Measurements from ENCODE around the gene SMIM5.

Gene SMIM5

DNA sequence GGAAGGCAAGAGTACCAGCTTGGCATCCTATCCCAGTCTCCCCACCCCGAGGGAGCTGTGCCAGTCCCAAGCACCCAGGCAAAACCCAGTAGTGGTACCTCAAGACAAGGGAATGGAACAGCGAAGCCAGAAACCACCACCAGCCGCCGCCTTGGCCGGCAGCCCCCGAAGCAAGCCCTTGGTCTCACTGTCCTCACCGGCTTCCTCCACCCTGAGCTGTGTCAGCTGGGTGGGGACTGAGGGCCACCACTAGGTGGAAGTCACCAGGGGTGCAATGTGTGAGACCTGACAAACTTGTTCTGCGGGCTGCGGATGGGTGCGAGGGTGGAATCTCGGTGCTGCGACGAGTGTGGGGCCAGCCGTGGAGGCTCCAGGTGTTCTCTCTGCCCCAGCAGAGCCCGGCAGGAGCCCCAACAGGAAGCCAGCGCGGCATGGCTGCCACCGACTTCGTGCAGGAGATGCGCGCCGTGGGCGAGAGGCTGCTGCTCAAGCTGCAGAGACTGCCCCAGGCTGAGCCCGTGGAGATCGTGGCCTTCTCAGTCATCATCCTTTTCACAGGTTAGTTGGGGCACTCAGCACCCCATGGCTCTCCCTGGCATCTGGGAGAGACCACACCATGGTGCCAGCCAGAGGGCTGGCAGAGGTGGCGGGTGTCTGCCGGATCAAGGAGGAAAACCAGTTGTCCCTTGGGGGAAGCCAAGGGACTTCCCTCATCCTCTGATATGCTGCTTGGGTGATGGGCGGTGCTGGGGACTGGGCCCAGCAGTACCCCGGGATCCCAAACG, 6.7 kb downstream of the SMIM5 start:
- TF ChIP-seq, protein P1, sequence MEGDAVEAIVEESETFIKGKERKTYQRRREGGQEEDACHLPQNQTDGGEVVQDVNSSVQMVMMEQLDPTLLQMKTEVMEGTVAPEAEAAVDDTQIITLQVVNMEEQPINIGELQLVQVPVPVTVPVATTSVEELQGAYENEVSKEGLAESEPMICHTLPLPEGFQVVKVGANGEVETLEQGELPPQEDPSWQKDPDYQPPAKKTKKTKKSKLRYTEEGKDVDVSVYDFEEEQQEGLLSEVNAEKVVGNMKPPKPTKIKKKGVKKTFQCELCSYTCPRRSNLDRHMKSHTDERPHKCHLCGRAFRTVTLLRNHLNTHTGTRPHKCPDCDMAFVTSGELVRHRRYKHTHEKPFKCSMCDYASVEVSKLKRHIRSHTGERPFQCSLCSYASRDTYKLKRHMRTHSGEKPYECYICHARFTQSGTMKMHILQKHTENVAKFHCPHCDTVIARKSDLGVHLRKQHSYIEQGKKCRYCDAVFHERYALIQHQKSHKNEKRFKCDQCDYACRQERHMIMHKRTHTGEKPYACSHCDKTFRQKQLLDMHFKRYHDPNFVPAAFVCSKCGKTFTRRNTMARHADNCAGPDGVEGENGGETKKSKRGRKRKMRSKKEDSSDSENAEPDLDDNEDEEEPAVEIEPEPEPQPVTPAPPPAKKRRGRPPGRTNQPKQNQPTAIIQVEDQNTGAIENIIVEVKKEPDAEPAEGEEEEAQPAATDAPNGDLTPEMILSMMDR (IDR thresholded peaks at IDR 0.05; ENCODE audit: control insufficient read depth, extremely low read depth, insufficient read depth) = peak; percentile 35
- H3K4me3 ChIP-seq (ENCODE audit: low read depth, low read length) = no peak overlapping the region
- no peak for DNase-seq (ENCODE audit: low read depth)

DNA sequence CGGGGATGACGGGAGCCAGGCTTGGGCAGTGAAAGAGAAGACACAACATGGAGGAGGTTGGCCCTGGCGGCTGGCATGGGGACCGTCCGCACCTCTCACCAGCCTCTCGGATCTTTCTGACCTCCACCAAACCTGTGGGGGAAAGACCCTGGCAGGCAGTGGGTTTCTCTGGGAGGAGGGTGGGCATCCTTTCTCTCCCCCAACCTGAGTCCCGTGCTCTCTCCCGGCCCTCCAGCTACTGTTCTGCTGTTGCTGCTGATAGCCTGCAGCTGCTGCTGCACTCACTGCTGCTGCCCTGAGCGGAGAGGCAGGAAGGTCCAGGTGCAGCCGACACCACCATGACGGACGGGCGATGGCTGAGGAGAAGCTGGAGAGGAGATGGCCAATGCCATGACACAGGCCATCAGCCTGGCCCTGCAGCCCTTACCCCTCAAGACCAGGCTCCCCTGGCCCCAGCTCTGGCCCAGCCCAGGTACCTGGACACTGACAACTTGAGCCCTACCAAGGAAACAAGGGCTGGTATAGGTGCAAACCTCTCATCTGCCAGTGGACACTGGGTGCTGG, 7.4 kb downstream of the SMIM5 start:
- H3K4me3 ChIP-seq (ENCODE audit: low read depth, low read length) = no peak overlapping the region
- TF ChIP-seq, protein P1 (IDR thresholded peaks at IDR 0.05; ENCODE audit: control insufficient read depth, extremely low read depth, insufficient read depth) = no peak
- no peak for DNase-seq (ENCODE audit: low read depth)

DNA sequence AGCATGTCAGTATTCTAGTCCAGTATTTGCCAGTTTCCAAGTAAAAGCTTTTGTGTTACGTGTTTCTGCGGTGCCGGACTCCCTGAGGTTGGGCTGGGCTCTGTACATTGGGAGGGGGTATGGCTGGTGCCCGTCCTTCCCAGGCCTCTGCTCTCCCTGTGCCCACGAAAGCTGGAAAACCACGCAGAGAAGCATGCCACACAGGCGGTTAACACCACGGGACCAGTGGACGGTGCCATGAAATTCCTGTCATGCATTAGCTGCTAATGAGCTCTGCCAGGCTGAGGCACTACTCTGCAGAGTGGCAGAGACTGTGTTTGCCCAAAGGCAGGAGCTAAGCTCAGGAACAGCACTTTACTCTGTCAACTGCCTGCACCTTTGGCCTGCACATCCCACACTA, 8.1 kb downstream of the SMIM5 start:
- DNase-seq (ENCODE audit: low read depth) = no peak
- TF ChIP-seq, protein P1 (IDR thresholded peaks at IDR 0.05; ENCODE audit: control insufficient read depth, extremely low read depth, insufficient read depth) = no peak
- H3K4me3 ChIP-seq (ENCODE audit: low read depth, low read length) = no peak overlapping the region

DNA sequence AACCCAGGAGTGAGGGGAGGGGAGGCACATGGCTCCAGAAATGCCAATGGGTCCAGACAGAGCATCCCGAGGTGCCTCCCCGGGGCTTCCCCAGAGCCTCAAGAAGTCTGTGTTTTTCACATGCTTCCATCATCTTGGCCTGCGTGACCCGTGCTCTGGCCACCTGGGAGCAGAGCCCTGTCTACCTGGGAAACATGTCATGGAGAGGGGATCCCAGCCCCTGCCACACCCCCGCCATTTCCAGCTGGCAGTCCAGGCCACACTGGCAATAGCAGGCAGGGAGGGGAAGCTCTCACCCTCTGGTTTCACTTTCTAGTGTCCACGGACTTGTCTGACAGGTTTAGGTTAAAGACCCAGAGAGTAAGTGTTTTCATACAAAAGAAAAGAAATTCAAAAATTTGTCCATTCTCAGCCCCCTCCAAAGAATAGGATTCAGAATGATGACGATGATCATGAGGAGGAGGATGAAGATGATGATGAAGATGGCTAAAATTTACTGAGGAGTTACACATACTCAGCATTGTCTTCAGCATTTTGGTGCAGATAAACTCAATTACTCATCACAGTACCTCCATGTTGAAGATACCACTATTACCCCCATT, 9.0 kb downstream of the SMIM5 start:
- no peak overlapping the region for H3K4me3 ChIP-seq (ENCODE audit: low read depth, low read length)
- no peak for DNase-seq (ENCODE audit: low read depth)
- TF ChIP-seq, protein P1 (IDR thresholded peaks at IDR 0.05; ENCODE audit: control insufficient read depth, extremely low read depth, insufficient read depth) = no peak

DNA sequence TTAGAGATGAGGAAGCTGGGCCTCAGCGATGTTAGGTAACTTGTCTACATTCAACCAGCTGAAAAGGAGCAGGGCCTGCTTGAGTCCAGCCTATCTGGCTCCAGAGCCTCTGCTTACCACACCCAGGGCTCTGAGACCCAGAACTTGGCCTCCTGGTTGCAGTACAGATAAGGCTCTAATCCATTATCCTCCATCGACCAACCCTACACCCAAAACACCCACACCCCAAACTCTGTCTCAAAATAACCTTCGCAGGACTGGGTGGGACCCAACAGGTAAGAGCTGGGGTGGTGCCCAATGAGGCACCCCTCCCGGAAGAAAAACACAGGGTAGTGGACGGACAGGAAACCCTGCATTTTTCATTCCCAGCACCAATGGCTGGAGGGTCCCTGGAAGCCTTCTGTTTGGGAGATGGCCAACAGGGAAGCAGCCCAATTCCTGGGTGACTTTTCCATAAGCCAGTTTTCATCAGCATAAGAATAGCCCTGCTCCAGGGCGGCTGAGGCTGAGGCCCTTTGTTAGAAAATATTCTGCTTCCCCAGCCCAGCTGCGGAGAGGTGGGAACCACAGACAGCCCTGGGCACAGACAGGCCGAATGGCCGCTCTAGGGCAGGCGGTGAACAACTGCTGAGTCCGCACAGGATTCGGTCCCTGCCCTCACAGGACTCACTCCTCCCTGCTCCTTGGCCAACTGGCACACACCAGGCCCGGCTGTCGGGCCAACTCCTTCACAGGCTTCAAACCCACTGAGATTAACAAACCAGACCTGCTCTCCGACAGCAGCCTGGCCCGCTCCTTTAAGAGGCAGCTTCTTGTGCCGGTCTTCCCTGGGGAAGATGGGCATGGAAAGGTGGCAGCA, 9.8 kb downstream of the SMIM5 start:
- TF ChIP-seq, protein P1 (IDR thresholded peaks at IDR 0.05; ENCODE audit: control insufficient read depth, extremely low read depth, insufficient read depth) = no peak
- H3K4me3 ChIP-seq (ENCODE audit: low read depth, low read length) = no peak overlapping the region
- DNase-seq (ENCODE audit: low read depth) = no peak

DNA sequence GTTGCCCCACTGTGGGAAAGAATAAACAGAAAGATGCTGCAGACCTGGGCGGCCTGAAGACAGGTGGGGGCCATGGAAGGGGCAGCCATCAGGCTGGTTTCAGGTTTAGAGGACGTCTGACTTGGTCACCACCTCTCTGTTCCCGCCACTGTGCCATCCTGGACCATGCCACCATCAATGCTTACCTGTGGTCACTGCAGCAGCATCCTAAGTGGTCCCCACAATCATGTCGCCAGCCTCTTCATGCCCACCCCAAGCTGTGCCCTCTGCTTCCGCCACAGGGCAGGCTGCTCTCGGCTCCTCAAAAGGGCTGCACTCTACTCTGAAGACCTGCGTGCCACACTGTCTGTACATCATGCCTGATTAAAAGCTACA, 10.4 kb downstream of the SMIM5 start:
- DNase-seq (ENCODE audit: low read depth) = no peak
- H3K4me3 ChIP-seq (ENCODE audit: low read depth, low read length) = no peak overlapping the region
- TF ChIP-seq, protein P1 (IDR thresholded peaks at IDR 0.05; ENCODE audit: control insufficient read depth, extremely low read depth, insufficient read depth) = no peak
